Activated CD4-positive, alpha-beta T cell treated with anti-CD3 and anti-CD28 coated beads for 1 hour (primary cell): ENCODE data around the gene FUT8.
"Not testable (repeated sequence)": the region's sequence is repeated elsewhere in the genome, so short reads cannot be mapped to it uniquely, and the experiment has no call there.

Experiments
- DNase-seq: peaks from one replicate; pipeline ENCODE4 v3.0.0-alpha.2; 2020

FUT8 gene

GRCh38 chr14:65456247-65456646 lies 43.7 kb downstream of the FUT8 start:
- DNase-seq: no peak

DNA sequence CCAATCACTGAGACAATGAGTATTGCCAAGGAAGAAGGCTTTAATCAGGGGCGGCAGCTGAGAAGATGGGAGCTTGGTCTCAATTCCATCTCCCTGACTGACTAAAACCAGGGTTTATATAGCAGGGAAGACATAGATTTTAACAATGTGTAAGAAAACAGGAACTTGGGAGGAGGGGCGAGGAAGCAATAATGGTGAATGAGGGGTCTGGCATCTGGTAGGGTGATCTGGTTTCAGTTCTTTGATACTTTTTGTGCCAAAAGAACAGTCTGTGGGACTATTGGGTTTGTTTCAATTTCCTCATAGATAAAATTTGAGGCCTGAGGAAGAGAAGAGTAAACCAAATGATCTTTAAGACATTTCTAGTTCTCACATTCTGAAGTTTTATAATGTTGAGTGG lies 49.2 kb downstream of the FUT8 start:
- no peak for DNase-seq

- no peak for DNase-seq
Observed at GRCh38 chr14:65462411-65462810, 49.9 kb downstream of the FUT8 start.

DNA sequence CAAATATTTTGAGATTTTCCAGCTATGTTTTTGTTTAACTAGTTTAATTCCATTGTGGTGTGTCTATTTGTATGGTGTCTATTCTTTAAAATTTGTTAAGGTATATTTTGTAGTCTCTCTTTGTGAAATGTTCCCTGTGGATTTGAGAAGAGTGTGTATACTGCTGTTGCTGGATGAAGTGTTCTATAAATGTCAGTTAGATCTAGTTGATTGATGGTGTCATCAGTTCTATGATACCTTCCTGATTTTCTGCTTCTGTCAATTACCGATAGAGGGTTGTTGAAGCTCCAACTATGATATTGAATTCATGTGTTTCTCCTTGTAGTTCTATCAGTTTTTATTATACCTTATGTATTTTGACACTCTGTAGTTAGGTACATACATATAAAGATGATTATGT lies 53.1 kb downstream of the FUT8 start:
- no peak for DNase-seq

- DNase-seq: not testable (repeated sequence)
Observed at GRCh38 chr14:65467926-65468325, 55.4 kb downstream of the FUT8 start.

DNA sequence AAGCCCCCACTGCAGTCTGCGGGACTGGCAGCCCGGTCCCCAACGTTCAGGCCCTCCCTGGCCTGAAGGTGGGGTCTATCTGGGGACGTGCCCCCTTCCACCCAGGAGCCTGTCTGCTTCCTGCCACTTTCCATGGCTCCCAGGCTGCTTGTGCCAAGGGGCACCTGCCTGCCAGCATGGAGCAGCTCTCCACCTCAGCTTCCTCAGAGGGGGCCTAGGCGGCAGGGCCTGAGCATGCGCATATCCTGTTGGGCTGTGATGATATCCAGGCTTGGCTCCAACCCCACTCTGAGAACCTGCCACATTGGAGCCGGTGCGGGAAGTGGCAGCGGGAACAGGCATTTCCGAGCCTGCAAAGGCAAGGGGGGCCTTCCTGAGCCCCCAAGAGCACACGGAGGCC lies 57.4 kb downstream of the FUT8 start:
- DNase-seq: no peak

GRCh38 chr14:65470404-65470880 lies 57.9 kb downstream of the FUT8 start:
- no peak for DNase-seq

DNA sequence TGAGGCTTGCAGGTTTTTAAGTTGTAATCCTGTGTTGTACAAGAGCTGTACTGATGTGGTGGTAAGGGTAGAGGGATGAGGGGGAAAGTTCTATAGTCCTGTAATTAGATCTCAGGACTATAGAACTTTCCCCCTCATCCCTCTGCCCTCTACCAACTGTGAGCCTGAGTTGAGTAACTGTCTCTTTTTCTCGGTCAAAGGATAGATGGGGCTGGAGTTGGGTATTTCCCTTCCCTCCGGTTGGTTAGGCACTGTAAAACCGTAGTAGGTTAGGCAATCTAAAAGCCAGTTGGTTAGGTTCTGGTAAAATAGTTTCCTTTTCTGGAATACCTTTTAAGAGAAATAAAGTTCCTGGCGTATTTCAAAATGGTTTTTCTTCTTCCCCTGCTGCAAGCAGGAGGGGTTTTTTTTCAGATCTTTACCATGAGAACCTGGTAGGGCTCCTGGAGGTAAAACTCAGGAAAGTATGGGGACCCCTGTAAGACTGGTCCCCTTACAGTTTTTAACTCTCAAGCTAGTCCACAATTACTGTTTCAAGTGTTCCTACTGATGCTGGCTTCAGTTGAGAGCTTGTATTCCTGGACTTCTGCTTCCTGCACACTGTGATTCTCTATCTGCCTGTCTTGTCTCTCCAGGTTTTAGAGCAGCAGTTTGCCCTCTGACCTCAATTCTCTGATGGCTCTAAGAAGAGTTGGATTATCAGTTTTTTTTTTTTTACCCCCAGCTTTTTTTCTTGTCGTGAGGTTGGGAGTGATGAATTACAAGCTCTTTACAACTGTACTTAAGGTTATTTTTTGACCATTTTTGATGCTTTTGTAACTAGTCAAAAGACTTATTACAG lies 58.7 kb downstream of the FUT8 start:
- no peak for DNase-seq

GRCh38 chr14:65472189-65472588 lies 59.7 kb downstream of the FUT8 start:
- DNase-seq: no peak

DNA sequence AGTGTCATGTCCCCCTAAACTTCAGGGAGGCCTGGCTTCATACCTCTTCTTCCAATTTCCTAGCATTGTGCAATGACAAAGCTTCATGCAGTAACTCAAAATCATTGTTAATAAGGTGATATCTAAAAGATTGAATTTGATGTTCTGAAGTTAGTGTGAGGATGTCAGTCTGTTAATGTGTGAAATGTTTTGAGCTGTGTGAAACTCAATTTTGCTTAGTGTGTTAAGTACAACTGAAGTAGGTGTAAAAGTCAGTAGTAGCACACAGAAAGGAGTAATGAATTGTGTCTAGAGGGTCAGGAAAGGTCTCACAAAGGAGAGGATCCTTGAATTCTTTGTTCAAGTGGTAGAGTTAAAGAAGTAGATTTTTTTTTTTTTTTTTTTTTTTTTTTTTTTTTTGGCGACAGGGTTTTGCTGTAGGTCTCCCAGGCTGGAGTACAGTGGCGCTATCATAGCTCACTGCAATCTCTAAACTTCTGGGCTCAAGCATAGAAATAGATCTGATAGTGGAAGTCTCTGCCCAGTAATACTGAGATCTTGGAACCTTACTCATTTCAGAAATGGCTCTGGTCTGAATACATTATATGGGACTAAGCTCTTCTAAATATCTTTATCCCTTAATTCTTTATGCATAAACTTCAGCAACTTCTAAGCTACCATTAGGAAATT lies 63.9 kb downstream of the FUT8 start:
- no peak for DNase-seq

DNA sequence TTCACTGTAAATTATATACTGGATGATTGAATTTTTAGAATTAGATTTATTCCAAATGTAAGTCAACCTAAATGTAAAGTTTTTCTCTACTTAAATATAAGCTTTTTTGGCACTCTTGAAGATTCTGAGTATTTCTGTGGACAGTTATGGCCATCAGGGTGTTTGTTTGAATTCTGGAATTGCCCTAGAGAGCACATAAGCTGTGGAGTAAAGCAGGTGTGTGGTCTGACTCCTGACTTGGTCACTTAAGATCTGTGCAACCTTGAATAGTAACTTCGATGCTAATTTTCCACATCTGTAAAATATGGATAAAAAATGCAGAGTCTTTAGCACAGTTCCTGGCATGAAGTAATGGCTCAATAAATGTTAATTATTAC lies 64.4 kb downstream of the FUT8 start:
- no peak for DNase-seq

GRCh38 chr14:65478017-65478416 lies 65.5 kb downstream of the FUT8 start:
- DNase-seq: no peak

GRCh38 chr14:65478596-65478995 lies 66.1 kb downstream of the FUT8 start:
- no peak for DNase-seq

- no peak for DNase-seq
Observed at GRCh38 chr14:65479386-65479785, 66.9 kb downstream of the FUT8 start.

- no peak for DNase-seq
Observed at GRCh38 chr14:65482757-65483438, 70.4 kb downstream of the FUT8 start.

- DNase-seq: no peak
Observed at GRCh38 chr14:65483647-65484046, 71.1 kb downstream of the FUT8 start.

DNA sequence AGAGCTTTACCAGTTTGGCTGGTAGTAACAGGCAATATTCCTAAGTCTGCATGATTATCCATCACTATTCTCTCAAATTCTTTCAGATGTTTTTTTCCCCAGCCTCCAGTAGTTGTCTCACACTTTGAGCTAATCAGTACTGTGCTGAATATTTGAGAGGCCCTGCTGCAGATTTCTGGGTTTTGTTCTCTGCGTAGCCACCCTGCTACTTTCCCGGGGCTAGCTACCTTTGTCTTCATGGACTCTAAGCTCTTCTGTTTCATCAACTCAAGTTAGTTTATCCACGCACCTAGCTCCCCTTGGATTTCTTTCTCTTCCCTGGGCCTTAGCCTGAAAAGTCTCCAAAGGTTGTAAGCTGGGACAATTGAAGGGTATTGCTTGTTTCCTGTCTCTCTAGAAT lies 73.0 kb downstream of the FUT8 start:
- no peak for DNase-seq

- no peak for DNase-seq
Observed at GRCh38 chr14:65486863-65487262, 74.3 kb downstream of the FUT8 start.

GRCh38 chr14:65487783-65488494 lies 75.4 kb downstream of the FUT8 start:
- DNase-seq: no peak

DNA sequence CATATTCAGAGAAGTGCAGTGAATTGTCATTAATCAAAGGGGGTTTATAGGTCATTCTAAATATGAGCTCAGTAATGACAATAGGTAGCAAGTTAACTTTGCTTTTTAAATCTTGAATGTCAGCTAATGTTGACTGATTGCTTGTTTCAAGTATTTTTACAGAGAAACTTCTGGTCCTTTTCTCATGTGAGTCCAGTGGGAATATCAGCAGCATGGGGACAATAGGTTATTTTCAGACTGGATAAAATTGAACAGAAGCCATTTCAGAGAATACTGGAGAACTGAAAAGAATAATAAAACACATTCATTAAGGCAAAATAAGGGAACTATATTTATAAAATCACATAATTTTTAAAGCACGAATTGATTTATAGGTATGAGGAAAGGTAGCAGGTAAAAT lies 78.7 kb downstream of the FUT8 start:
- DNase-seq: no peak

- DNase-seq: no peak
Observed at GRCh38 chr14:65492266-65492665, 79.7 kb downstream of the FUT8 start.

- no peak for DNase-seq
Observed at GRCh38 chr14:65495196-65495595, 82.7 kb downstream of the FUT8 start.
